Ovary (tissue), 3 donors: ENCODE data around the gene ACP6.

Experiments
- CTCF ChIP-seq, 3 donors: fragments of 450-650 bp in 2 of 3; fragments of 200-600 bp in 1 of 3; IDR thresholded peaks; one replicate each; pipeline versions ENCODE4 v1.5.1 to v1.8.0; 2016 to 2022; ENCODE audit warnings: antibody characterized with exemption in 3 of 3, mild to moderate bottlenecking in 1 of 3
- EP300 ChIP-seq: sonication (generic); formaldehyde crosslinking; IDR thresholded peaks from one replicate; pipeline ENCODE4 v1.6.1; 2017; ENCODE audit warnings: antibody characterized with exemption
- POLR2A ChIP-seq: fragments of 450-650 bp; IDR thresholded peaks from one replicate; pipeline ENCODE4 v1.6.1; 2017; ENCODE audit warnings: antibody characterized with exemption, mild to moderate bottlenecking, moderate library complexity
- donor health status: DM: no; HTN: no; CAD: no.

DNA sequence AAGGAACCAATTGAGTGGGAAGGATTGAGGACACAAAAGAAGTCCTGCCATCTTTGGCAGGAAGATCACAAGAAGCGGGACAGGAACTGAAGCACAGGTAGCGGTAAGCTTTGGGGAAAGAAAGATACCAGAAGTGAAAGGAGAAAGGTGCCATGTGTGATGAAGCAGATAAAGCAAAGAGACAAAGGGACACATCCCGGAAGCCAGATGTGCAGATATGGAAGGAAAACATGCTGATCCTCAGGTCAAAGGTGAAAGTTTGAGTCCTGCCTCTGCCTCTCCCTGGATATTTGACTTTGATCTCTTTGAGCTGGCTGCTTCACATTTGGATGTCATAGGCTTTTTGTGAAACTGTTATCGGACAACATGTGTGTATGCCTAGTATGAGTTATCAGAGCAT is 34.0 kb downstream of the ACP6 start:
- TF ChIP-seq CTCF (IDR thresholded peaks at IDR 0.05) (no peak), POLR2A (no peak), EP300 (no peak)
